ENCODE measurements around the gene MFAP4.

GRCh38 chr17:19347323-19348080 lies 39.5 kb downstream of the MFAP4 start:
- TF ChIP-seq MAX (IDR thresholded peaks at IDR 0.05) (no peak), YY1 (IDR thresholded peaks at IDR 0.05) (no peak), CTCF (IDR thresholded peaks at IDR 0.05; ENCODE audit: low read depth, low read length, missing input control) (no peak), RAD21 (IDR thresholded peaks at IDR 0.05) (no peak), JUND (IDR thresholded peaks at IDR 0.05) (no peak), NR2F2 (IDR thresholded peaks at IDR 0.05) (no peak)

Data from liver (tissue), 3 donors.